ENCODE results near the gene ATAD3C.
"Not testable (repeated sequence)": the region's sequence is repeated elsewhere in the genome, so short reads cannot be mapped to it uniquely, and the experiment has no call there.

GRCh38 chr1:1472053-1472876, 22.8 kb downstream of the ATAD3C start:
- TF ChIP-seq CTCF (IDR thresholded peaks at IDR 0.05); TCF12 (IDR thresholded peaks at IDR 0.05); JUND (IDR thresholded peaks at IDR 0.05); POLR2AphosphoS5 (IDR thresholded peaks at IDR 0.05; ENCODE audit: low read depth, low read length); TAF1 (IDR thresholded peaks at IDR 0.05; ENCODE audit: borderline replicate concordance, low read depth, low read length): not testable (repeated sequence)

Data from SK-N-SH (cell line).